Neural progenitor cell (in vitro differentiated cells): ENCODE measurements around the gene CYP2U1. TPM values are rescaled to one million over a fixed set of nuclear protein-coding genes. Genes with fewer than 3 reads are reported as not detected.
"Not testable (repeated sequence)": the region's sequence is repeated elsewhere in the genome, so short reads cannot be mapped to it uniquely, and the experiment has no call there.

ENCODE experiments used
- DNase-seq: peaks from one replicate; pipeline ENCODE4 v3.0.0-alpha.2; 2016; ENCODE audit warnings: low spot score
- H2AFZ ChIP-seq: fragments of 200-600 bp; sonication (generic); replicated peaks from 2 replicates; pipeline ENCODE4 v1.6.1; 2016; ENCODE audit warnings: antibody characterized with exemption
- H3F3A ChIP-seq: fragments of 200-600 bp; sonication (generic); 2 replicates; pipeline ENCODE4 v1.6.1; 2016; ENCODE audit warnings: antibody characterized with exemption, low read depth
- H3K27ac ChIP-seq: fragments of 200-600 bp; sonication (generic); 2 replicates; pipeline ENCODE4 v1.5.1; 2016; ENCODE audit warnings: mild to moderate bottlenecking
- H3K27me3 ChIP-seq: fragments of 200-600 bp; sonication (generic); 2 replicates; pipeline ENCODE4 v1.6.1; 2016; ENCODE audit warnings: mild to moderate bottlenecking, moderate library complexity
- H3K36me3 ChIP-seq: fragments of 200-600 bp; sonication (generic); 2 replicates; pipeline ENCODE4 v1.5.1; 2016
- H3K4me1 ChIP-seq: fragments of 200-600 bp; sonication (generic); 2 replicates; pipeline ENCODE4 v1.6.1; 2016; ENCODE audit warnings: mixed run types
- H3K4me2 ChIP-seq: fragments of 200-600 bp; sonication (generic); 2 replicates; pipeline ENCODE4 v1.6.1; 2016
- H3K4me3 ChIP-seq: fragments of 200-600 bp; sonication (generic); 2 replicates; pipeline ENCODE4 v1.5.1; 2016
- H3K79me2 ChIP-seq: fragments of 200-600 bp; sonication (generic); 2 replicates; pipeline ENCODE4 v1.6.1; 2016; ENCODE audit warnings: low read depth
- H3K9ac ChIP-seq: fragments of 200-600 bp; sonication (generic); 2 replicates; pipeline ENCODE4 v1.6.1; 2016
- H3K9me3 ChIP-seq: fragments of 200-600 bp; sonication (generic); 2 replicates; pipeline ENCODE4 v1.5.1; 2016; ENCODE audit warnings: low read depth
- H4K20me1 ChIP-seq: fragments of 200-600 bp; sonication (generic); 2 replicates; pipeline ENCODE4 v1.6.1; 2016; ENCODE audit warnings: low read depth
- H3K27ac Mint-ChIP-seq: 3 replicates; pipeline ENCODE4 v1.8.0; 2021; ENCODE audit warnings: mixed read lengths
- H3K27me3 Mint-ChIP-seq: 2 replicates; pipeline ENCODE4 v1.8.0; 2022; ENCODE audit warnings: low read depth, mild to moderate bottlenecking, inconsistent platforms, moderate library complexity, mixed read lengths; ENCODE audit not compliant: insufficient read depth
- H3K36me3 Mint-ChIP-seq: 3 replicates; pipeline ENCODE4 v1.8.0; 2021; ENCODE audit warnings: mixed read lengths
- H3K4me1 Mint-ChIP-seq: 3 replicates; pipeline ENCODE4 v1.8.0; 2021; ENCODE audit warnings: mixed read lengths
- H3K4me3 Mint-ChIP-seq: 3 replicates; pipeline ENCODE4 v1.8.0; 2021; ENCODE audit warnings: mild to moderate bottlenecking, moderate library complexity, mixed read lengths
- H3K9me3 Mint-ChIP-seq: 3 replicates; pipeline ENCODE4 v1.8.0; 2020; ENCODE audit warnings: mixed read lengths
- EZH2 ChIP-seq: fragments of 200-600 bp; sonication (generic); IDR thresholded peaks from 2 replicates; pipeline ENCODE4 v1.6.1; 2017; ENCODE audit warnings: antibody characterized with exemption, mild to moderate bottlenecking, moderate library complexity
- EZH2phosphoT487 ChIP-seq: fragments of 200-600 bp; sonication (generic); IDR thresholded peaks from 2 replicates; pipeline ENCODE4 v1.6.1; 2017; ENCODE audit warnings: antibody characterized with exemption
- total RNA-seq: library from RNA; depleted of rRNA; stranded (reverse); fragments of >200 nt; gene quantifications from 2 replicates; pipeline ENCODE4 v1.2.3, GENCODE V29; 2015; ENCODE audit warnings: low replicate concordance
- TF ChIP-seq, protein P1 (sequence below): fragments of 200-600 bp; sonication (generic); IDR thresholded peaks from 2 replicates; pipeline ENCODE4 v1.5.1; 2017; ENCODE audit warnings: antibody characterized with exemption, mild to moderate bottlenecking

The CYP2U1 gene
- total RNA-seq, 1 donor from 2014 or later, result 8.4 TPM

DNA sequence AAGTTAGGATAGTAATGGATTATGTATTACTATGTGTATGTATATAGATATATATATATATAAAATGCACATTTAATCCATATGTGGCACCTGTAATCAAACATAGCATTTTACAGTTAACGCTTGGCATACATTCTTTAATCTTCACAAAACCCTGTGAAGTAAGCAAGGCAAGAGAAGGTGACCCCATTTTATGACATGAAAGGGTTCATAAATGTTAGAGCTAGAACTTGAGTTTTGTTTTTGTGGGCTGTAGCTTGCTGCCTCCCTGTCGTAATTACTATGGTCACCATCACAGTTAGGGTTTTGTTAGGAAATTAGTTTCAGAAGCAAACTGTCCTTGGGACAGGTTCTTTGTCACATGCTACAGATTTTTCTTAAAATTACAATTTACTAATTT, 13.8 kb upstream of the CYP2U1 start:
- Histone ChIP-seq H3F3A (no peaks in the 10 kb centered on the region), H2AFZ (no peak overlapping the region), H3K27me3 (no peaks in the 10 kb centered on the region), H3K27ac (no peak overlapping the region), H3K4me3 (no peak overlapping the region), H3K79me2 (no peaks in the 10 kb centered on the region), H4K20me1 (no peaks in the 10 kb centered on the region), H3K4me2 (no peak overlapping the region), H3K4me1 (no peaks in the 10 kb centered on the region), H3K9ac (no peak overlapping the region), H3K36me3 (no peaks in the 10 kb centered on the region), H3K9me3 (peaks cover 7% of the 10 kb centered on the region)
- no peak overlapping the region for H3K4me3 Mint-ChIP-seq
- no peaks in the 10 kb centered on the region for H3K36me3 Mint-ChIP-seq
- no peaks in the 10 kb centered on the region for H3K27me3 Mint-ChIP-seq
- TF ChIP-seq EZH2, result no peak
- TF ChIP-seq, protein P1, sequence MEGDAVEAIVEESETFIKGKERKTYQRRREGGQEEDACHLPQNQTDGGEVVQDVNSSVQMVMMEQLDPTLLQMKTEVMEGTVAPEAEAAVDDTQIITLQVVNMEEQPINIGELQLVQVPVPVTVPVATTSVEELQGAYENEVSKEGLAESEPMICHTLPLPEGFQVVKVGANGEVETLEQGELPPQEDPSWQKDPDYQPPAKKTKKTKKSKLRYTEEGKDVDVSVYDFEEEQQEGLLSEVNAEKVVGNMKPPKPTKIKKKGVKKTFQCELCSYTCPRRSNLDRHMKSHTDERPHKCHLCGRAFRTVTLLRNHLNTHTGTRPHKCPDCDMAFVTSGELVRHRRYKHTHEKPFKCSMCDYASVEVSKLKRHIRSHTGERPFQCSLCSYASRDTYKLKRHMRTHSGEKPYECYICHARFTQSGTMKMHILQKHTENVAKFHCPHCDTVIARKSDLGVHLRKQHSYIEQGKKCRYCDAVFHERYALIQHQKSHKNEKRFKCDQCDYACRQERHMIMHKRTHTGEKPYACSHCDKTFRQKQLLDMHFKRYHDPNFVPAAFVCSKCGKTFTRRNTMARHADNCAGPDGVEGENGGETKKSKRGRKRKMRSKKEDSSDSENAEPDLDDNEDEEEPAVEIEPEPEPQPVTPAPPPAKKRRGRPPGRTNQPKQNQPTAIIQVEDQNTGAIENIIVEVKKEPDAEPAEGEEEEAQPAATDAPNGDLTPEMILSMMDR, result no peak
- no peak for TF ChIP-seq EZH2phosphoT487
- no peaks in the 10 kb centered on the region for H3K4me1 Mint-ChIP-seq
- no peak overlapping the region for H3K27ac Mint-ChIP-seq
- H3K9me3 Mint-ChIP-seq, result peaks cover 9% of the 10 kb centered on the region
- no peak for DNase-seq

DNA sequence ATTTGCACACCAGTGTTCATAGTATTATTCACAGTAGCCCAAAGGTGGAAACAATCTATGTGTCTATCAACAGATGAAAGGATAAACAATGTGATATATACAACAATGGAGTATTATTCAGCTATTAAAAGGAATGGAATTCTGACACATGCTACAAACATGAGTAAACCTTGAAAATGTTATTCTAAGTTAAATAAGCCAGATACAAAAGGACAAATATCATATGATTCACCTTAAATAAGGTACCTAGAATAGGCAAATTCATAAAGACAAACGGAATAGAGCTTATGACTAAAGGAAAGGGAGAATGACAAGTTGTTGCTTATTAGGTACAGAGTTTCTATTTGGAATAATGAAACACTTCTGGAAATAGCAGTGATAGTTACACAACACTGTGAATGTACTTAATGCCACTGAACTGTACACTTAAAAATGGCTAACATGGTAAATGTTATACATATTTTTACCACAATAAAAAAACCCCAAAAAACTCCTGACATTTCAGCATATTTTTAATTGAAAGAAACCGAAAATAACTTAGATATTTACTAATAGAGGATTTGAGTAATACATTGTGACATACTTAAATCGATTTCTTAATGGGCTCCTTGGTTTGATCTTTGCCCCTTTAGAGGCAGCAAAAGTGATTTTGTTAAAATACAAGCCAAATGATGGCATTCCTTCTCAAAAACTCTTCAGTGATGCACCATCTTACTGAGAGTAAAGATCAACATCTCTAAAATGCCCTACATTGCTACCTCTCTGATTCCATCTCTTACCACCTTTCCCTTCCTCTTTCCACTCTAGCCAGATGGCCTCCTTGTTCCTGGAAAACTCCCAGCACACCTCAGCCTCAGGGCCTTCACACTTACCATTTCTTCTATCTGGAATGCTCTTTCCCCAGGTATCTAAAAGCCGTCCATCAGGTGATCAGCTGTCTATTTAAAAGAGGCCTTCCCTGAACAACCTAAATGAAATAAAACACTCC, 8.6 kb upstream of the CYP2U1 start:
- TF ChIP-seq, protein P1, result no peak
- Mint-ChIP-seq H3K27ac (no peak overlapping the region), H3K4me1 (no peaks in the 10 kb centered on the region)

DNA sequence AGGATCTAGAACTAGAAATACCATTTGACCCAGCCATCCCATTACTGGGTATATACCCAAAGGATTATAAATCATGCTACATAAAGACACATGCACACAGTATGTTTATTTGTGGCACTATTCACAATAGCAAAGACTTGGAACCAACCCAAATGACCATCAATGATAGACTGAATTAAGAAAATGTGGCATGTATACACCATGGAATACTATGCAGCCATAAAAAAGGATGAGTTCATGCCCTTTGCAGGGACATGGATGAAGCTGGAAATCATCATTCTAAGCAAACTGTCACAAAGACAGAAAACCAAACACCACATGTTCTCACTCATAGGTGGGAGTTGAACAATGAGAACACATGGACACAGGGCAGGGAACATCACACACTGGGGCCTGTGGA, 5.6 kb upstream of the CYP2U1 start:
- not testable (repeated sequence) for H3K9me3 ChIP-seq, H3F3A ChIP-seq, H3K27me3 Mint-ChIP-seq, H3K36me3 ChIP-seq, H3K4me2 ChIP-seq, H4K20me1 ChIP-seq, H3K79me2 ChIP-seq, H3K9me3 Mint-ChIP-seq, DNase-seq, H3K4me1 ChIP-seq, H2AFZ ChIP-seq, H3K27ac ChIP-seq, H3K27ac Mint-ChIP-seq, H3K4me3 ChIP-seq, H3K36me3 Mint-ChIP-seq, H3K4me1 Mint-ChIP-seq, H3K9ac ChIP-seq, H3K4me3 Mint-ChIP-seq
- peaks cover 11% of the 10 kb centered on the region for H3K27me3 ChIP-seq

More for the DNA sequence above, 8.6 kb upstream of the CYP2U1 start:
- Histone ChIP-seq H3K9ac (no peak overlapping the region), H2AFZ (no peak overlapping the region), H3K79me2 (no peaks in the 10 kb centered on the region), H3K27me3 (no peaks in the 10 kb centered on the region), H3K4me2 (no peak overlapping the region), H3F3A (no peaks in the 10 kb centered on the region), H3K4me1 (no peaks in the 10 kb centered on the region), H4K20me1 (no peaks in the 10 kb centered on the region), H3K27ac (no peak overlapping the region), H3K36me3 (no peaks in the 10 kb centered on the region), H3K4me3 (no peak overlapping the region), H3K9me3 (peaks cover 7% of the 10 kb centered on the region)
- H3K4me3 Mint-ChIP-seq, result no peak overlapping the region
- DNase-seq, result no peak
- H3K36me3 Mint-ChIP-seq, result no peaks in the 10 kb centered on the region
- H3K27me3 Mint-ChIP-seq, result no peaks in the 10 kb centered on the region
- peaks cover 9% of the 10 kb centered on the region for H3K9me3 Mint-ChIP-seq

DNA sequence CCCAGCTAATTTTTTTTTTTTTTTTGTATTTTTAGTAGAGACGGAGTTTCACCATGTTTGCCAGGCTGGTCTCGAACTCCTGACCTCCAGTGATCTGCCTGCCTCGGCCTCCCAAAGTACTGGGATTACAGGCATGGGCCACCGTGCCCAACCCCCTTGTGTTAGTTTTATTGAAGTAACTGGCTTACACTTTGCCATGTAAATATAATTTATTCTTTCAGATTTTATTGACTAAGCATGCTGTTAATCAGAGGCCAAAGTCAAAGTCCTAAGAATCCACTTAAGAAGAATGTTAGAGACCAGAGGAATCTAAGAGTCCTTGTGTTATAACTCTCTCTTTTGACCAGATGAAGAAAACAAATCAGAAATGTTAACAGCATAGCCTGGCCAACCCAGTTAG, 4.5 kb upstream of the CYP2U1 start:
- DNase-seq, H3K36me3 ChIP-seq, H3K27ac ChIP-seq, H3K4me2 ChIP-seq, H3K4me3 ChIP-seq, H3K79me2 ChIP-seq, H3K9me3 ChIP-seq, H3K36me3 Mint-ChIP-seq, H3K27me3 Mint-ChIP-seq, H3F3A ChIP-seq, H4K20me1 ChIP-seq, H3K9me3 Mint-ChIP-seq, H3K4me1 ChIP-seq, H3K4me1 Mint-ChIP-seq, H3K27ac Mint-ChIP-seq, H3K9ac ChIP-seq, H2AFZ ChIP-seq, H3K4me3 Mint-ChIP-seq: not testable (repeated sequence)
- peaks cover 17% of the 10 kb centered on the region for H3K27me3 ChIP-seq
